Neural cell (in vitro differentiated cells): ENCODE measurements around the gene CPEB4. TPM values are rescaled to one million over a fixed set of nuclear protein-coding genes. Genes with fewer than 3 reads are reported as not detected.

Experiments used
- H2AFZ ChIP-seq: fragments of 200-600, 300-800 bp; sonication (generic), shearing (Covaris generic); 2 replicates; pipeline ENCODE4 v1.6.0; 2014; ENCODE audit warnings: low read depth, mild to moderate bottlenecking, antibody characterized with exemption, low read length, moderate library complexity
- H3F3A ChIP-seq: fragments of 200-600 bp; shearing (Covaris generic); 2 replicates; pipeline ENCODE4 v1.6.1; 2016; ENCODE audit warnings: mild to moderate bottlenecking, moderate library complexity, mixed read lengths, antibody characterized with exemption, low read length; ENCODE audit not compliant: insufficient read depth, poor library complexity, severe bottlenecking
- H3K27ac ChIP-seq: fragments of 200-600, 300-800 bp; sonication (generic), shearing (Covaris generic); 2 replicates; pipeline ENCODE4 v1.5.1; 2014; ENCODE audit warnings: mild to moderate bottlenecking, low read length, moderate library complexity
- H3K27me3 ChIP-seq: fragments of 300-800, 200-600 bp; sonication (generic), shearing (Covaris generic); 2 replicates; pipeline ENCODE4 v1.6.0; 2014; ENCODE audit warnings: mild to moderate bottlenecking, low read depth, low read length, moderate library complexity; ENCODE audit not compliant: insufficient read depth
- H3K36me3 ChIP-seq: fragments of 300-800, 200-600 bp; sonication (generic), shearing (Covaris generic); 2 replicates; pipeline ENCODE4 v1.5.1; 2014; ENCODE audit warnings: mild to moderate bottlenecking, antibody characterized with exemption, low read length, moderate library complexity; ENCODE audit not compliant: insufficient read depth
- H3K4me2 ChIP-seq: fragments of 300-800, 200-600 bp; sonication (generic), shearing (Covaris generic); 2 replicates; pipeline ENCODE4 v1.6.0; 2014; ENCODE audit warnings: mild to moderate bottlenecking, low read length
- H3K4me3 ChIP-seq: fragments of 300-800, 200-600 bp; sonication (generic), shearing (Covaris generic); 2 replicates; pipeline ENCODE4 v1.5.1; 2014; ENCODE audit warnings: mild to moderate bottlenecking, low read length, moderate library complexity
- H3K79me2 ChIP-seq: fragments of 200-600 bp; shearing (Covaris generic); replicated peaks from 2 replicates; pipeline ENCODE4 v1.6.0; 2014; ENCODE audit warnings: mild to moderate bottlenecking, low read length, moderate library complexity; ENCODE audit not compliant: insufficient read depth
- H3K9ac ChIP-seq: fragments of 300-800, 200-600 bp; sonication (generic), shearing (Covaris generic); 2 replicates; pipeline ENCODE4 v1.6.1; 2016; ENCODE audit warnings: mild to moderate bottlenecking, low read length, mixed read lengths
- H3K9me2 ChIP-seq: fragments of 200-600 bp; shearing (Covaris generic); 2 replicates; pipeline ENCODE4 v1.6.1; 2016; ENCODE audit warnings: mild to moderate bottlenecking, low read length, mixed read lengths; ENCODE audit not compliant: insufficient read depth
- H3K9me3 ChIP-seq: fragments of 200-600, 300-800 bp; sonication (generic), shearing (Covaris generic); 2 replicates; pipeline ENCODE4 v1.6.1; 2016; ENCODE audit warnings: mild to moderate bottlenecking, mixed run types, low read length, moderate library complexity, mixed read lengths
- H4K20me1 ChIP-seq: fragments of 200-600 bp; shearing (Covaris generic); 2 replicates; pipeline ENCODE4 v1.6.1; 2016; ENCODE audit warnings: mild to moderate bottlenecking, mixed run types; ENCODE audit not compliant: insufficient read depth
- EP300 ChIP-seq: fragments of 450-650 bp; conservative IDR thresholded peaks from 2 replicates; pipeline ENCODE4 v1.6.1; 2014; ENCODE audit warnings: antibody characterized with exemption, mild to moderate bottlenecking, moderate library complexity; ENCODE audit not compliant: poor library complexity, severe bottlenecking
- EZH2 ChIP-seq: fragments of 200-600, 300-800 bp; shearing (Covaris generic), sonication (generic); IDR thresholded peaks from 2 replicates; pipeline ENCODE4 v1.6.1; 2014; ENCODE audit warnings: antibody characterized with exemption, low read length, borderline replicate concordance, mild to moderate bottlenecking; ENCODE audit not compliant: insufficient read depth, poor library complexity, severe bottlenecking
- MXI1 ChIP-seq: fragments of 450-650 bp; conservative IDR thresholded peaks from 2 replicates; pipeline ENCODE4 v1.6.1; 2014; ENCODE audit warnings: antibody characterized with exemption, mild to moderate bottlenecking; ENCODE audit not compliant: poor library complexity, severe bottlenecking
- POLR2AphosphoS5 ChIP-seq: IDR thresholded peaks from 2 replicates; pipeline ENCODE4 v1.6.1; 2012
- RAD21 ChIP-seq: fragments of 450-650 bp; conservative IDR thresholded peaks from 2 replicates; pipeline ENCODE4 v1.6.1; 2014; ENCODE audit warnings: antibody characterized with exemption, mild to moderate bottlenecking, moderate library complexity
- SMC3 ChIP-seq: fragments of 450-650 bp; conservative IDR thresholded peaks from 2 replicates; pipeline ENCODE4 v1.6.1; 2014; ENCODE audit warnings: antibody characterized with exemption, mild to moderate bottlenecking, moderate library complexity; ENCODE audit not compliant: poor library complexity
- TAF1 ChIP-seq: IDR thresholded peaks from 2 replicates; pipeline ENCODE4 v1.6.1; 2012; ENCODE audit warnings: low read depth
- polyA plus RNA-seq: library from polyadenylated mRNA; depleted of rRNA; stranded (reverse); fragments of >200 nt; gene quantifications from 2 replicates; pipeline ENCODE4 v1.2.3, GENCODE V29; 2014
- TF ChIP-seq, protein P1 (sequence below): IDR thresholded peaks from 2 replicates; pipeline ENCODE4 v1.6.1; 2012; ENCODE audit warnings: borderline replicate concordance
- TF ChIP-seq, protein P2 (sequence below): fragments of 450-650 bp; IDR thresholded peaks from 2 replicates; pipeline ENCODE4 v1.5.1; 2014; ENCODE audit warnings: antibody characterized with exemption, mild to moderate bottlenecking, moderate library complexity; ENCODE audit not compliant: poor library complexity, severe bottlenecking

Gene CPEB4
- polyA plus RNA-seq, 1 donor from 2014 or later: 42.2 TPM

DNA sequence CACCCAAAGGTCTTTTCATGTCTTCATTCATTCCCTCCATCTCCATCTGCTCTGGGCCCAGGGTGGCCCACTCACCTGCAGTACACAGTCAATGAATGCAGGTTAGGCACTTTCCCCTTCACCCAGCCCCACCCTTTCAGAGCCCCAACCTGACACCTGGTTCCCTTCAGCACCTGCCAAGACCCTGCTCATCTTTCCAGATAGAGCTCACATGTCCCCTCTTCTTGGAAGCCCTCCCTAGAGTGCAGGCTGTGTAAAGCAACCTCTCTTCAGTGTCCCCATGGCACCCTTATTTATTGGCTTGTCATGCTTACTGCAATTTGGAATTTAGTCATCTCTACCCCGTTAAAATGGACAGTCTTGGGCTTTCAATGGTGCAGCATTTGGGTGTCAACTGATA lies 13.0 kb upstream of the CPEB4 start:
- H2AFZ ChIP-seq: no peak overlapping the region
- no peak overlapping the region for H3K4me2 ChIP-seq
- no peak overlapping the region for H3K4me3 ChIP-seq
- no peaks in the 10 kb centered on the region for H3K9me3 ChIP-seq
- no peak overlapping the region for H3K27ac ChIP-seq
- H3K27me3 ChIP-seq: no peaks in the 10 kb centered on the region
- no peak overlapping the region for H3K9ac ChIP-seq
- no peaks in the 10 kb centered on the region for H3K9me2 ChIP-seq
- H3K36me3 ChIP-seq: no peaks in the 10 kb centered on the region
- no peaks in the 10 kb centered on the region for H3K79me2 ChIP-seq
- TF ChIP-seq TAF1 (no peak), SMC3 (no peak), RAD21 (no peak), EP300 (no peak), POLR2AphosphoS5 (no peak), EZH2 (no peak), MXI1 (no peak)
- TF ChIP-seq, protein P1, sequence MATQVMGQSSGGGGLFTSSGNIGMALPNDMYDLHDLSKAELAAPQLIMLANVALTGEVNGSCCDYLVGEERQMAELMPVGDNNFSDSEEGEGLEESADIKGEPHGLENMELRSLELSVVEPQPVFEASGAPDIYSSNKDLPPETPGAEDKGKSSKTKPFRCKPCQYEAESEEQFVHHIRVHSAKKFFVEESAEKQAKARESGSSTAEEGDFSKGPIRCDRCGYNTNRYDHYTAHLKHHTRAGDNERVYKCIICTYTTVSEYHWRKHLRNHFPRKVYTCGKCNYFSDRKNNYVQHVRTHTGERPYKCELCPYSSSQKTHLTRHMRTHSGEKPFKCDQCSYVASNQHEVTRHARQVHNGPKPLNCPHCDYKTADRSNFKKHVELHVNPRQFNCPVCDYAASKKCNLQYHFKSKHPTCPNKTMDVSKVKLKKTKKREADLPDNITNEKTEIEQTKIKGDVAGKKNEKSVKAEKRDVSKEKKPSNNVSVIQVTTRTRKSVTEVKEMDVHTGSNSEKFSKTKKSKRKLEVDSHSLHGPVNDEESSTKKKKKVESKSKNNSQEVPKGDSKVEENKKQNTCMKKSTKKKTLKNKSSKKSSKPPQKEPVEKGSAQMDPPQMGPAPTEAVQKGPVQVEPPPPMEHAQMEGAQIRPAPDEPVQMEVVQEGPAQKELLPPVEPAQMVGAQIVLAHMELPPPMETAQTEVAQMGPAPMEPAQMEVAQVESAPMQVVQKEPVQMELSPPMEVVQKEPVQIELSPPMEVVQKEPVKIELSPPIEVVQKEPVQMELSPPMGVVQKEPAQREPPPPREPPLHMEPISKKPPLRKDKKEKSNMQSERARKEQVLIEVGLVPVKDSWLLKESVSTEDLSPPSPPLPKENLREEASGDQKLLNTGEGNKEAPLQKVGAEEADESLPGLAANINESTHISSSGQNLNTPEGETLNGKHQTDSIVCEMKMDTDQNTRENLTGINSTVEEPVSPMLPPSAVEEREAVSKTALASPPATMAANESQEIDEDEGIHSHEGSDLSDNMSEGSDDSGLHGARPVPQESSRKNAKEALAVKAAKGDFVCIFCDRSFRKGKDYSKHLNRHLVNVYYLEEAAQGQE: no peak
- TF ChIP-seq, protein P2, sequence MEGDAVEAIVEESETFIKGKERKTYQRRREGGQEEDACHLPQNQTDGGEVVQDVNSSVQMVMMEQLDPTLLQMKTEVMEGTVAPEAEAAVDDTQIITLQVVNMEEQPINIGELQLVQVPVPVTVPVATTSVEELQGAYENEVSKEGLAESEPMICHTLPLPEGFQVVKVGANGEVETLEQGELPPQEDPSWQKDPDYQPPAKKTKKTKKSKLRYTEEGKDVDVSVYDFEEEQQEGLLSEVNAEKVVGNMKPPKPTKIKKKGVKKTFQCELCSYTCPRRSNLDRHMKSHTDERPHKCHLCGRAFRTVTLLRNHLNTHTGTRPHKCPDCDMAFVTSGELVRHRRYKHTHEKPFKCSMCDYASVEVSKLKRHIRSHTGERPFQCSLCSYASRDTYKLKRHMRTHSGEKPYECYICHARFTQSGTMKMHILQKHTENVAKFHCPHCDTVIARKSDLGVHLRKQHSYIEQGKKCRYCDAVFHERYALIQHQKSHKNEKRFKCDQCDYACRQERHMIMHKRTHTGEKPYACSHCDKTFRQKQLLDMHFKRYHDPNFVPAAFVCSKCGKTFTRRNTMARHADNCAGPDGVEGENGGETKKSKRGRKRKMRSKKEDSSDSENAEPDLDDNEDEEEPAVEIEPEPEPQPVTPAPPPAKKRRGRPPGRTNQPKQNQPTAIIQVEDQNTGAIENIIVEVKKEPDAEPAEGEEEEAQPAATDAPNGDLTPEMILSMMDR: no peak
- no peaks in the 10 kb centered on the region for H4K20me1 ChIP-seq
- H3F3A ChIP-seq: no peaks in the 10 kb centered on the region

DNA sequence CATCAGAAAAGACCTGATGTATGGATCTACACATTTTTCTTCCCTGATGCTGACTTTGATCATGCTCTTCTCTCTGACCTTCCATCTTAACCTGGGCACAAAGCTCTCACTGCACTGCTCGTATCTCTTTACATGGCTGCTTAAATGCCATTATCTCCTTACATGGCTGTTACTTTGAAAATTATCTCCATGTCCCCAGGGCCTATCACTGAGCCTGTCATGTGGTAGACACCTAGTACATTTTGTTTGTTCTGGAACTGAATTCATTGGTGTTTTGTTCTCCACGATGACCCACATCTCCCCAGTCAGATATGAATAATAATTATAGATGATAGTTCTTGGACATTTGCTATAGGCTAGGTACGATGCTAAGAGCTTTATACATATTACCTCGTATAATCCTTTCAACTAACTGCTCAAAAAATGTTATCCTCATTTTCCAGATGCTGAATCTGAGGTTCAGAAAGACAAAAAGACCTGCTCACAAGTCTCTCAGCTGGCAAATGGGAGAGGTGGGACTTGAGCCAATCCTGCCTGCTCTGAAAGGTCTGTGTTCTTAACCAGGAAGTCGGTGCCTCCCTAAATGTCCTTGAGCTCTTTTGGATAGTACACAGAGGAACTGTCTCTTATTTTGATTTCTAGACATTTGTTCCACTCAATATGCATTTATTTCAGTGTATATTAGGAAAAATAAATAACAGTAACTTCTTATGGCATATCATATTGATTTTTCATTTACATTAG lies 9.8 kb upstream of the CPEB4 start:
- Histone ChIP-seq H3F3A (no peaks in the 10 kb centered on the region), H2AFZ (no peak overlapping the region), H3K79me2 (no peaks in the 10 kb centered on the region), H3K36me3 (no peaks in the 10 kb centered on the region), H3K9ac (no peak overlapping the region), H3K27ac (peak overlapping the region; percentile 25), H4K20me1 (no peaks in the 10 kb centered on the region), H3K4me2 (no peak overlapping the region), H3K4me3 (no peak overlapping the region), H3K9me2 (no peaks in the 10 kb centered on the region), H3K27me3 (no peaks in the 10 kb centered on the region), H3K9me3 (no peaks in the 10 kb centered on the region)
- TF ChIP-seq, protein P1: no peak
- no peak for TF ChIP-seq MXI1
- no peak for TF ChIP-seq EZH2
- TF ChIP-seq, protein P2: no peak
- TF ChIP-seq EP300: no peak
- no peak for TF ChIP-seq RAD21
- TF ChIP-seq SMC3: no peak
- no peak for TF ChIP-seq TAF1
- TF ChIP-seq POLR2AphosphoS5: no peak
